ENCODE measurements around the gene PSMG3. TPM values are rescaled to one million over a fixed set of nuclear protein-coding genes. Genes with fewer than 3 reads are reported as not detected.

Gene PSMG3
- total and polyA plus RNA-seq, 3 donors from 2014 or later = 23.7 to 44.5 (median 39.1) TPM

DNA sequence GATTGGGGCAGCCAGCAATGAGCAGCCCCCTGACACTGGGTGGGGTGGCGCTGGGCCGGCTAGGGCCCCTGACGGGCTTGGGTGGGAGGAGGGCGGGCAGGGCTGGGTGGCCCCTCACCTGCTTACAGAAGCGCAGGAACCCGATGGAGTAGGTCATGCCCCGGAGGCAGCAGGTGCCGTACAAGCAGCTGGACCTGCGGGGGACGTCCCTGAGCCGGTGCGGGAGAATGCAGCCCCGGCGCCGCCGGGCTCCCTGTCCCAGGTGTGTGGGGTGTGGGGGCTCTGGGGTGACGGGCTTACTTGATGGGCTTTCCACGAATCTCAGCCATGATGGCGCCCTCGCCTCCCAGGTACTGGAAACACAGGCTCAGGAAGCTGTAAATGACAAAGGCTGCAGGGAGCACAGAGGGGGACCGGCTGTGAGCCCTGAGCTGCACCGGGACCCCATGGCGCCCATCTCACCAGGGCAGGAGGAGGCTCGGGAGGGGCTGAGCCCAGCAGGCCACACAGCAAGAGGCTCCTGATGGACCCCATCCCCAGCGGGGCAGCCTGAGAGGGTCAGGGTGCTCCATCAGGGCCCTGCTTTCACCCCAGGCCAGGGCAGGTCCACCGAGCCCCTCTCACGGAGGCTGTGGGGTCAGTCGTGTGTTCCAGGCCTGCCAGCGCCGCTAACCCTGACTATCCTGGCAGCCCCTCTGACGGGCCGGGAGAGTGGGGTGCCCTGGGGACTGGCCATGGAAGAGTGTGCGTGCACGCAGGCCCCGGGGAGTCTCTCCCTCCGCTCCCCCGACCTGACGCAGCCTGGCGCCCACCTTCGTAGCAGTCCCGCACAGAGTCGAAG is 19.6 kb downstream of the PSMG3 start:
- Histone ChIP-seq H3K36me3 (ENCODE audit: low read depth, missing control alignments) (no peaks in the 10 kb centered on the region), H3K4me1 (peaks cover 17% of the 10 kb centered on the region), H3K4me3 (no peak overlapping the region), H3K27ac (no peak overlapping the region), H3K9me3 (no peaks in the 10 kb centered on the region), H3K27me3 (no peaks in the 10 kb centered on the region)
- TF ChIP-seq, protein P1, sequence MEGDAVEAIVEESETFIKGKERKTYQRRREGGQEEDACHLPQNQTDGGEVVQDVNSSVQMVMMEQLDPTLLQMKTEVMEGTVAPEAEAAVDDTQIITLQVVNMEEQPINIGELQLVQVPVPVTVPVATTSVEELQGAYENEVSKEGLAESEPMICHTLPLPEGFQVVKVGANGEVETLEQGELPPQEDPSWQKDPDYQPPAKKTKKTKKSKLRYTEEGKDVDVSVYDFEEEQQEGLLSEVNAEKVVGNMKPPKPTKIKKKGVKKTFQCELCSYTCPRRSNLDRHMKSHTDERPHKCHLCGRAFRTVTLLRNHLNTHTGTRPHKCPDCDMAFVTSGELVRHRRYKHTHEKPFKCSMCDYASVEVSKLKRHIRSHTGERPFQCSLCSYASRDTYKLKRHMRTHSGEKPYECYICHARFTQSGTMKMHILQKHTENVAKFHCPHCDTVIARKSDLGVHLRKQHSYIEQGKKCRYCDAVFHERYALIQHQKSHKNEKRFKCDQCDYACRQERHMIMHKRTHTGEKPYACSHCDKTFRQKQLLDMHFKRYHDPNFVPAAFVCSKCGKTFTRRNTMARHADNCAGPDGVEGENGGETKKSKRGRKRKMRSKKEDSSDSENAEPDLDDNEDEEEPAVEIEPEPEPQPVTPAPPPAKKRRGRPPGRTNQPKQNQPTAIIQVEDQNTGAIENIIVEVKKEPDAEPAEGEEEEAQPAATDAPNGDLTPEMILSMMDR (IDR thresholded peaks at IDR 0.05) = no peak
- no peak for TF ChIP-seq POLR2A (IDR thresholded peaks at IDR 0.05)
- DNase-seq = no peak
- intact Hi-C loops (cut with DNase I; ENCODE audit: low total_unique reads) = no loop called here
- WGBS, 2 donors = 89 to 93% methylated on average over 15 to 40 of the region's 42 CpGs

DNA sequence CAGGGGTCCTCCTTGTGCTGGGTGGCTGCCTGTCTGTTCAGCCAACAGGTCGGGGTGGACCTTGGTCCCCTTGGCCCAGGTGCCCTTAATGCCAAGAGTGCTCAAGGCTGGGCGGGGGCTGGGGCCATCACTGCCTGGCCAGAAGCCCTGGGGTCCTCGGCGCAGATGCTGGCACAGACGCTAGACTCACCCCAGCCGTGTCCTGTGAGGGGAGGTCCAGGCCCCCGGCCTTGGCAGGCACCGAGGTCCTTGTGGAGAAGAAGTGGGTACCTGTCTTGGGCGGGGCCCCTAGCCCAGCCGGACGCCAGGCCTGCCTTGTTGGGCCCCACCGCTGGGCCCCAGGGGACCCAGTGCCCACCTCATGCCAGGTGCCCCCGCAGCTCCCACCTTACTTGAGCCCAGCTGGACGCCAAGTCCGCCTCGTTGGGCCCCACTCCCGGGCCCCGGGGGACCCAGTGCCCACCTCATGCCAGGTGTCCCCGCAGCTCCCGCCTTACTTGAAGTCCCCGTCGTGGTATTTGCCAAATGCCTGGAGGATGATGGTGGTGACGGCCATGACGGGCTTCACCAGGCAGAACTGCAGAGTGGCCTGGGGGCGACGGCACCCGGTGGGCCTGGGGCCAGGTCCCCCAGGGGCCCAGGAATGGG is 20.4 kb downstream of the PSMG3 start:
- intact Hi-C loops (cut with DNase I; ENCODE audit: low total_unique reads) = no loop called here
- TF ChIP-seq POLR2A (IDR thresholded peaks at IDR 0.05) = no peak
- TF ChIP-seq, protein P1 (IDR thresholded peaks at IDR 0.05) = no peak
- no peak for DNase-seq
- Histone ChIP-seq H3K27me3 (no peaks in the 10 kb centered on the region), H3K4me1 (peaks cover 17% of the 10 kb centered on the region), H3K36me3 (ENCODE audit: low read depth, missing control alignments) (no peaks in the 10 kb centered on the region), H3K9me3 (no peaks in the 10 kb centered on the region), H3K27ac (no peak overlapping the region), H3K4me3 (no peak overlapping the region)
- WGBS, 2 donors = 84 to 93% methylated on average over 13 to 17 of the region's 27 CpGs

DNA sequence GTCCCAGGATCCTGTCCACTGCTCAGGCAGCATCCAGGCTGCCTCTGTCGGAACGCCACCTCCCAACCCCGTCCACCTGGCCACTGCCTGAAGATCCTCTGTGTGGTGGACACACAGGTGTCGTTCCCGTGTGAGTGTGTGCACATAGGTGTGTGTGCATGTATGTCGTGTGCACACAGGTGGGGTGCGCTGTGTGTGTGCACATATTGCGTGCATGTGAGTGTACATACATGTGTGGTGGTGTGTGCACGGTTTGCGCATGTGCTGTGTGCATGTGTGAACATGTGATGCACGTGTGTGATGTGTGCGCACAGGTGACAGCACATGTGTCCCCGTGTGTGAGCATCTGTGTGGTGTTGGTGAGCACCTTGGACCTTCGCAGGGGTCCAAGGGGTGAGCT is 20.9 kb downstream of the PSMG3 start:
- no peak for DNase-seq
- Histone ChIP-seq H3K27ac (no peak overlapping the region), H3K9me3 (no peaks in the 10 kb centered on the region), H3K4me3 (no peak overlapping the region), H3K4me1 (peaks cover 14% of the 10 kb centered on the region), H3K27me3 (no peaks in the 10 kb centered on the region), H3K36me3 (ENCODE audit: low read depth, missing control alignments) (no peaks in the 10 kb centered on the region)
- TF ChIP-seq, protein P1 (IDR thresholded peaks at IDR 0.05) = no peak
- no peak for TF ChIP-seq POLR2A (IDR thresholded peaks at IDR 0.05)
- intact Hi-C loops (cut with DNase I; ENCODE audit: low total_unique reads) = no loop called here
- 73 to 85% methylated on average over 6 to 14 of the region's 14 CpGs for WGBS, 2 donors

DNA sequence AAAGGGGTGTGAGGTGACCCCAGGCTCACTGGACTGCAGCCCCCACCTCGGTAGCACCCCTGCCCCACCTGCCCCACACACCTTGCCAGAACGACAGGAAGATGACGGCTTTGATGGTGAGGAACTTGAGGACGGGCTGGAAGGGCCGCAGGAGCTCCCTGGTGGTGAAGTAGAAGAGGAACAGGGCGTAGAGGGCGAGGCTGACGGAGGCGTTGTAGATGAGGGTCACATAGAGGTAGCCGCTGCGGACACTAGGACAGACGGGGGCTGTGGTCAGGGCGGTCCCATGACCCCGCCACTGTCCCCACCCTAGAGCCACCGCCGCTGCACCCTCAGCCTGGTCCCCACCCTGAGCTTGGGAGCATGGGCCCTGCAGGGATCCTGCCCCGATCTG is 21.4 kb downstream of the PSMG3 start:
- H3K27ac ChIP-seq = no peak overlapping the region
- no peaks in the 10 kb centered on the region for H3K9me3 ChIP-seq
- intact Hi-C loops (cut with DNase I; ENCODE audit: low total_unique reads) = no loop called here
- no peak for DNase-seq
- H3K4me1 ChIP-seq = peaks cover 14% of the 10 kb centered on the region
- TF ChIP-seq, protein P1 (IDR thresholded peaks at IDR 0.05) = no peak
- no peak for TF ChIP-seq POLR2A (IDR thresholded peaks at IDR 0.05)
- WGBS, 2 donors = 79 to 83% methylated on average over 16 to 17 of the region's 17 CpGs
- no peaks in the 10 kb centered on the region for H3K36me3 ChIP-seq (ENCODE audit: low read depth, missing control alignments)
- no peaks in the 10 kb centered on the region for H3K27me3 ChIP-seq
- no peak overlapping the region for H3K4me3 ChIP-seq

All from testis (tissue), 3 donors.